Spleen (tissue), 11 donors: ENCODE results near the gene SLC16A1. TPM values are rescaled to one million over a fixed set of nuclear protein-coding genes. Genes with fewer than 3 reads are reported as not detected.

ENCODE experiments used
- DNase-seq: peaks from one replicate; pipeline ENCODE4 v3.0.0-alpha.2; 2020
- H3K27ac ChIP-seq, 8 donors: fragments of 200-600 bp; sonication (generic) in 7 of 8; 1 replicate in 4 of 8; 2 replicates in 4 of 8; pipeline versions ENCODE4 v1.5.0 to v1.8.0; 2016 to 2021; ENCODE audit warnings: inconsistent platforms in 4 of 8, mild to moderate bottlenecking in 4 of 8, moderate library complexity in 1 of 8
- H3K27me3 ChIP-seq, 7 donors: fragments of 200-600 bp; sonication (generic) in 6 of 7; replicated peaks in 1 of 7; 1 replicate in 4 of 7; 2 replicates in 3 of 7; pipeline versions ENCODE4 v1.5.0 to v1.8.0; 2016 to 2021; ENCODE audit warnings: inconsistent platforms in 3 of 7, mild to moderate bottlenecking in 1 of 7
- H3K36me3 ChIP-seq, 6 donors: fragments of 200-600 bp; sonication (generic) in 5 of 6; 1 replicate in 4 of 6; 2 replicates in 2 of 6; pipeline versions ENCODE4 v1.5.0 to v1.8.0; 2016 to 2021; ENCODE audit warnings: inconsistent platforms in 2 of 6
- H3K4me1 ChIP-seq, 6 donors: fragments of 200-600 bp; sonication (generic) in 5 of 6; 1 replicate in 3 of 6; 2 replicates in 3 of 6; pipeline versions ENCODE4 v1.5.0 to v1.8.0; 2016 to 2021; ENCODE audit warnings: inconsistent platforms in 3 of 6
- H3K4me3 ChIP-seq, 8 donors: fragments of 200-600 bp; sonication (generic) in 7 of 8; 1 replicate in 4 of 8; 2 replicates in 4 of 8; pipeline versions ENCODE4 v1.5.0 to v1.8.0; 2016 to 2021; ENCODE audit warnings: inconsistent platforms in 4 of 8, mild to moderate bottlenecking in 4 of 8, moderate library complexity in 2 of 8
- H3K9me3 ChIP-seq, 8 donors: fragments of 200-600 bp; sonication (generic) in 7 of 8; 1 replicate in 4 of 8; 2 replicates in 4 of 8; pipeline versions ENCODE4 v1.5.0 to v1.8.0; 2016 to 2021; ENCODE audit warnings: inconsistent platforms in 4 of 8
- CTCF ChIP-seq, 11 experiments: fragments of 200-600 bp in 7 of 11; fragments of 450-650 bp in 4 of 11; sonication (generic) in 4 of 11; IDR thresholded peaks in 8 of 11; conservative IDR thresholded peaks in 3 of 11; 1 replicate in 7 of 11; 2 replicates in 4 of 11; pipeline versions ENCODE4 v1.4.0 to v1.8.0; 2016 to 2021; ENCODE audit warnings: antibody characterized with exemption in 11 of 11, inconsistent platforms in 4 of 11, mild to moderate bottlenecking in 1 of 11
- POLR2A ChIP-seq, 3 donors: fragments of 450-650 bp; IDR thresholded peaks; one replicate each; pipeline ENCODE4 v1.5.1; 2017; ENCODE audit warnings: antibody characterized with exemption in 3 of 3, mild to moderate bottlenecking in 1 of 3
- POLR2AphosphoS5 ChIP-seq, 3 donors: sonication (generic); formaldehyde crosslinking; IDR thresholded peaks; one replicate each; pipeline ENCODE4 v1.5.1; 2017; ENCODE audit warnings: antibody characterized with exemption in 3 of 3
- WGBS, 5 donors: extraction: QIAGEN DNeasy Blood & Tissue Kit in 3 of 5; methylation state at CpG; one replicate each; pipeline versions ENCODE4 v1.1.5 to v1.1.7; 2013 to 2018; 5-methylcytosine and 5-hydroxymethylcytosine counted together
- intact Hi-C: fragments of 100-400 bp; cut with DNase I; formaldehyde crosslinking; loops from one replicate; pipeline ENCODE4 v1.15.0; 2023; ENCODE audit warnings: low total_unique reads
- polyA plus RNA-seq, 3 donors: library from polyadenylated mRNA; stranded (reverse); fragments of 200-250 nt; gene quantifications; one replicate each; pipeline ENCODE4 v1.2.1, GENCODE V29; 2013
- total RNA-seq, 7 donors: library from RNA; depleted of rRNA in 3 of 7; stranded (reverse); fragments of >200 nt in 3 of 7; fragmentation: NEBNext Ultra II Directional in 4 of 7; extraction: Animal tissue kit (Norgen Biotek cat#: 25700) in 4 of 7; gene quantifications; one replicate each; pipeline versions ENCODE4 v1.1.0 to v1.2.1, GENCODE V29; 2016 to 2021
- donor health status: healthy with polysubstance abuse.
- donor health status: DM: no; HTN: no; CAD: no; lungs with moderate emphysema.
- donor health status: DM: no; HTN: no; CAD: no.
- donor health status: Bipolar disorder and iron deficiency.
- donor health status: healthy.
- donor health status: DM: no; HTN: no; CAD: no.
- donor health status: DM: yes; HTN: yes; CAD: no.

Gene SLC16A1
- total and polyA plus RNA-seq, 10 donors = 2.9 to 24.6 (median 18.2) TPM

GRCh38 chr1:112957133-112957812, 1.3 kb upstream of the SLC16A1 start:
- Histone ChIP-seq H3K4me1 (peaks cover 24 to 71% (median 43%) of the 10 kb centered on the region in 6 donors), H3K9me3 (no peaks in the 10 kb centered on the region), H3K27me3 (no peaks in the 10 kb centered on the region), H3K36me3 (peaks cover 0 to 24% (median 4%) of the 10 kb centered on the region in 6 donors), H3K4me3 (peak overlapping the region; percentile 59 to 82 (median 72)), H3K27ac (peak overlapping the region; percentile 83 to 94 (median 90))
- DNase-seq = no peak
- WGBS, 5 donors = 11 to 39% (median 29%) methylated on average over 11 of the region's 11 CpGs
- intact Hi-C loops = no loop called here
- no peak for TF ChIP-seq POLR2AphosphoS5 (IDR thresholded peaks at IDR 0.05)
- no peak for TF ChIP-seq CTCF (IDR thresholded peaks at IDR 0.05 in 8 of 11, conservative IDR thresholded peaks at IDR 0.05 in 3 of 11)
- TF ChIP-seq POLR2A (IDR thresholded peaks at IDR 0.05) = no peak

GRCh38 chr1:112956544-112957132, 642 bp upstream of the SLC16A1 start:
- Histone ChIP-seq H3K4me1 (peaks cover 24 to 71% (median 41%) of the 10 kb centered on the region in 6 donors), H3K27me3 (no peaks in the 10 kb centered on the region)
- TF ChIP-seq CTCF (IDR thresholded peaks at IDR 0.05 in 8 of 11, conservative IDR thresholded peaks at IDR 0.05 in 3 of 11) (peak in 1 of 11 experiments; percentile 18), POLR2A (IDR thresholded peaks at IDR 0.05) (no peak)

GRCh38 chr1:112954945-112955772, 837 bp downstream of the SLC16A1 start:
- H3K27me3 ChIP-seq = no peaks in the 10 kb centered on the region
- H3K36me3 ChIP-seq = peaks cover 0 to 3% (median 0%) of the 10 kb centered on the region in 6 donors
- peak overlapping the region; percentile 59 to 82 (median 72) for H3K4me3 ChIP-seq
- no peaks in the 10 kb centered on the region for H3K9me3 ChIP-seq
- peaks cover 24 to 65% (median 41%) of the 10 kb centered on the region in 6 donors for H3K4me1 ChIP-seq
- TF ChIP-seq POLR2A (IDR thresholded peaks at IDR 0.05) = no peak
- TF ChIP-seq CTCF (IDR thresholded peaks at IDR 0.05 in 8 of 11, conservative IDR thresholded peaks at IDR 0.05 in 3 of 11) = no peak
- no peak for TF ChIP-seq POLR2AphosphoS5 (IDR thresholded peaks at IDR 0.05)
- intact Hi-C loops = no loop called here
- peak overlapping the region; percentile 83 to 94 (median 90) for H3K27ac ChIP-seq
- peak; percentile 87 for DNase-seq
- 3 to 4% (median 4%) methylated on average over 22 to 29 of the region's 29 CpGs for WGBS, 5 donors

More at GRCh38 chr1:112956544-112957132, 642 bp upstream of the SLC16A1 start:
- DNase-seq = no peak
- Histone ChIP-seq H3K9me3 (no peaks in the 10 kb centered on the region), H3K4me3 (peak overlapping the region; percentile 59 to 82 (median 72)), H3K27ac (peak overlapping the region; percentile 83 to 94 (median 90)), H3K36me3 (peaks cover 0 to 17% (median 2%) of the 10 kb centered on the region in 6 donors)
- intact Hi-C loops = no loop called here
- 1 to 15% (median 4%) methylated on average over 30 to 38 of the region's 38 CpGs for WGBS, 5 donors
